Measurements from ENCODE around the gene COLEC12. TPM values are rescaled to one million over a fixed set of nuclear protein-coding genes. Genes with fewer than 3 reads are reported as not detected.

The COLEC12 gene
- total RNA-seq, 1 donor from 2014 or later: 157 TPM

- Mint-ChIP-seq H3K9me3 (ENCODE audit: unreplicated experiment) (no peaks in the 10 kb centered on the region), H3K36me3 (ENCODE audit: low read depth, unreplicated experiment) (peaks cover 21% of the 10 kb centered on the region), H3K27ac (ENCODE audit: unreplicated experiment) (peak overlapping the region; percentile 5), H3K27me3 (ENCODE audit: unreplicated experiment) (peaks cover 4% of the 10 kb centered on the region), H3K4me1 (ENCODE audit: unreplicated experiment) (peaks cover 51% of the 10 kb centered on the region), H3K4me3 (ENCODE audit: unreplicated experiment) (no peak overlapping the region)
- DNase-seq (ENCODE audit: low spot score): no peak
- no peak for TF ChIP-seq CTCF (IDR thresholded peaks at IDR 0.05; ENCODE audit: unreplicated experiment)
These were observed 139.3 kb downstream of the COLEC12 start for GRCh38 chr18:361100-361732.

GRCh38 chr18:360676-361075 lies 139.8 kb downstream of the COLEC12 start:
- no peak overlapping the region for H3K4me3 Mint-ChIP-seq (ENCODE audit: unreplicated experiment)
- peaks cover 26% of the 10 kb centered on the region for H3K36me3 Mint-ChIP-seq (ENCODE audit: low read depth, unreplicated experiment)
- TF ChIP-seq CTCF (IDR thresholded peaks at IDR 0.05; ENCODE audit: unreplicated experiment): no peak
- peaks cover 45% of the 10 kb centered on the region for H3K4me1 Mint-ChIP-seq (ENCODE audit: unreplicated experiment)
- H3K9me3 Mint-ChIP-seq (ENCODE audit: unreplicated experiment): no peaks in the 10 kb centered on the region
- H3K27me3 Mint-ChIP-seq (ENCODE audit: unreplicated experiment): peaks cover 4% of the 10 kb centered on the region
- no peak for DNase-seq (ENCODE audit: low spot score)
- H3K27ac Mint-ChIP-seq (ENCODE audit: unreplicated experiment): no peak overlapping the region

GRCh38 chr18:356778-357177 lies 143.7 kb downstream of the COLEC12 start:
- H3K4me1 Mint-ChIP-seq (ENCODE audit: unreplicated experiment): peaks cover 25% of the 10 kb centered on the region
- peaks cover 5% of the 10 kb centered on the region for H3K27me3 Mint-ChIP-seq (ENCODE audit: unreplicated experiment)
- peaks cover 53% of the 10 kb centered on the region for H3K36me3 Mint-ChIP-seq (ENCODE audit: low read depth, unreplicated experiment)
- no peaks in the 10 kb centered on the region for H3K9me3 Mint-ChIP-seq (ENCODE audit: unreplicated experiment)
- H3K27ac Mint-ChIP-seq (ENCODE audit: unreplicated experiment): no peak overlapping the region
- TF ChIP-seq CTCF (IDR thresholded peaks at IDR 0.05; ENCODE audit: unreplicated experiment): no peak
- no peak overlapping the region for H3K4me3 Mint-ChIP-seq (ENCODE audit: unreplicated experiment)
- no peak for DNase-seq (ENCODE audit: low spot score)

- H3K4me1 Mint-ChIP-seq (ENCODE audit: unreplicated experiment): peaks cover 16% of the 10 kb centered on the region
- no peak overlapping the region for H3K27ac Mint-ChIP-seq (ENCODE audit: unreplicated experiment)
- no peak for TF ChIP-seq CTCF (IDR thresholded peaks at IDR 0.05; ENCODE audit: unreplicated experiment)
- H3K36me3 Mint-ChIP-seq (ENCODE audit: low read depth, unreplicated experiment): peaks cover 48% of the 10 kb centered on the region
- DNase-seq (ENCODE audit: low spot score): no peak
- H3K9me3 Mint-ChIP-seq (ENCODE audit: unreplicated experiment): no peaks in the 10 kb centered on the region
- peak overlapping the region; percentile 54 for H3K4me3 Mint-ChIP-seq (ENCODE audit: unreplicated experiment)
- H3K27me3 Mint-ChIP-seq (ENCODE audit: unreplicated experiment): peaks cover 7% of the 10 kb centered on the region
These were observed 144.8 kb downstream of the COLEC12 start for GRCh38 chr18:355678-356077.

GRCh38 chr18:354471-354870 lies 146.0 kb downstream of the COLEC12 start:
- H3K4me3 Mint-ChIP-seq (ENCODE audit: unreplicated experiment): no peak overlapping the region
- H3K9me3 Mint-ChIP-seq (ENCODE audit: unreplicated experiment): no peaks in the 10 kb centered on the region
- H3K36me3 Mint-ChIP-seq (ENCODE audit: low read depth, unreplicated experiment): peaks cover 56% of the 10 kb centered on the region
- H3K27me3 Mint-ChIP-seq (ENCODE audit: unreplicated experiment): peaks cover 8% of the 10 kb centered on the region
- no peak for DNase-seq (ENCODE audit: low spot score)
- H3K27ac Mint-ChIP-seq (ENCODE audit: unreplicated experiment): no peak overlapping the region
- TF ChIP-seq CTCF (IDR thresholded peaks at IDR 0.05; ENCODE audit: unreplicated experiment): no peak
- peaks cover 15% of the 10 kb centered on the region for H3K4me1 Mint-ChIP-seq (ENCODE audit: unreplicated experiment)

Data from endothelial cell (in vitro differentiated cells).